Activated naive CD4-positive, alpha-beta T cell treated with anti-CD3 and anti-CD28 coated beads for 36 hours (primary cell): Measurements from ENCODE around the gene MDFIC. TPM values are rescaled to one million over a fixed set of nuclear protein-coding genes. Genes with fewer than 3 reads are reported as not detected.

Source experiments
- CTCF ChIA-PET: fragments of 350-600 bp; sonication (Branson Sonifier 250); formaldehyde crosslinking; loops from one replicate; lab custom pipeline; 2021; ENCODE audit warnings: antibody characterized with exemption; lab: Charles Lee
- DNase-seq: peaks from one replicate; pipeline ENCODE4 v3.0.0-alpha.2; 2020
- H3K27ac Mint-ChIP-seq: one replicate; pipeline ENCODE4 v1.8.0; 2021; ENCODE audit warnings: mild to moderate bottlenecking, mixed read lengths
- H3K27me3 Mint-ChIP-seq: one replicate; pipeline ENCODE4 v1.8.0; 2021; ENCODE audit warnings: low read depth, mixed read lengths
- H3K36me3 Mint-ChIP-seq: one replicate; pipeline ENCODE4 v1.8.0; 2021; ENCODE audit warnings: low read depth, mixed read lengths
- H3K4me1 Mint-ChIP-seq: one replicate; pipeline ENCODE4 v1.8.0; 2021; ENCODE audit warnings: low read depth, mixed read lengths
- H3K4me3 Mint-ChIP-seq: one replicate; pipeline ENCODE4 v1.8.0; 2021; ENCODE audit warnings: mild to moderate bottlenecking, moderate library complexity, mixed read lengths
- H3K9me3 Mint-ChIP-seq: one replicate; pipeline ENCODE4 v1.8.0; 2021; ENCODE audit warnings: mixed read lengths
- intact Hi-C: fragments of 100-400 bp; cut with micrococcal nuclease; formaldehyde crosslinking; loops from one replicate; pipeline ENCODE4 v1.15.1; 2023
- total RNA-seq, 2 experiments: library from RNA; stranded (reverse); gene quantifications; one replicate each; pipeline ENCODE4 v1.2.3, GENCODE V29; 2021

MDFIC gene
- total RNA-seq, 2 experiments from 2014 or later, result 79.4 to 93.1 TPM

DNA sequence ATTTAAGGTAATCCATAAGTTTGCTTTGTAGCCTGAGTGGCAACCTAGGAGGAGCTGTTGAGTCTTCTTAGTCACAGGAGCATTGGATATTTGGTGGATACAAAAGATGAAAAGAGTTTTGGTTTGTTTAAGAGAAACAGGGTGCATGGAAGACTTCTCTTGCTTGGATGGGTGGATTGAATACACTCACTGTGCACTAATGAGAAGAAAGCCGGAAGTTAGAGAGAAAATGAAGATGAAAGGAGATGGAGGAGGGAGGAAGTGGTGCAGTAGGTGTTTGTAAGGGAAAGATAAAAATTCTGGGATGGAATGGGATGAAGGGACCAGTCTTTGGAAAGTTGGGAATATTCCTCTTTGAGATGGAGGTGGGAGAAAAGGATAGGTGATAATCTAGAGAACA, 7.7 kb downstream of the MDFIC start:
- Mint-ChIP-seq H3K9me3 (no peaks in the 10 kb centered on the region), H3K27ac (no peak overlapping the region), H3K36me3 (peaks cover 8% of the 10 kb centered on the region), H3K4me3 (no peak overlapping the region), H3K27me3 (no peaks in the 10 kb centered on the region), H3K4me1 (peaks cover 54% of the 10 kb centered on the region)
- DNase-seq, result no peak
- intact Hi-C loops, result no loop called here
- CTCF ChIA-PET, result interaction anchor here (1.7 kb wide), 1 partner anchor 64 kb away, joined by 4 read pairs; no protein-coding TSS in a partner anchor

GRCh38 chr7:114930107-114930661, 8.3 kb downstream of the MDFIC start:
- Mint-ChIP-seq H3K9me3 (no peaks in the 10 kb centered on the region), H3K27ac (no peak overlapping the region), H3K4me3 (no peak overlapping the region), H3K4me1 (peaks cover 59% of the 10 kb centered on the region), H3K36me3 (peaks cover 8% of the 10 kb centered on the region), H3K27me3 (no peaks in the 10 kb centered on the region)
- no peak for DNase-seq
- CTCF ChIA-PET, result interaction anchor here (1.7 kb wide), 1 partner anchor 65 kb away, joined by 4 read pairs; no protein-coding TSS in a partner anchor
- intact Hi-C loops, result loop anchor here (2.0 to 5.0 kb wide), 5 partner anchors 31 to 848 kb away; no protein-coding TSS in a partner anchor

GRCh38 chr7:114930829-114931655, 9.1 kb downstream of the MDFIC start:
- DNase-seq, result no peak
- CTCF ChIA-PET, result interaction anchor here (0.8 to 1.6 kb wide), 2 partner anchors 16 to 66 kb away, joined by 3 read pairs; no protein-coding TSS in a partner anchor
- no peak overlapping the region for H3K27ac Mint-ChIP-seq

GRCh38 chr7:114931656-114932011, 9.7 kb downstream of the MDFIC start:
- no peak overlapping the region for H3K27ac Mint-ChIP-seq
- peak overlapping the region; percentile 63 for H3K4me3 Mint-ChIP-seq
- H3K9me3 Mint-ChIP-seq, result no peaks in the 10 kb centered on the region
- H3K4me1 Mint-ChIP-seq, result peaks cover 59% of the 10 kb centered on the region
- H3K27me3 Mint-ChIP-seq, result no peaks in the 10 kb centered on the region
- peak; percentile 56 for DNase-seq
- intact Hi-C loops, result loop anchor here (1.0 to 5.0 kb wide), 10 partner anchors 8 to 849 kb away; no protein-coding TSS in a partner anchor
- peaks cover 4% of the 10 kb centered on the region for H3K36me3 Mint-ChIP-seq
- CTCF ChIA-PET, result interaction anchor here (0.8 to 1.6 kb wide), 2 partner anchors 16 to 66 kb away, joined by 3 read pairs; no protein-coding TSS in a partner anchor

More at GRCh38 chr7:114930829-114931655, 9.1 kb downstream of the MDFIC start:
- no peaks in the 10 kb centered on the region for H3K27me3 Mint-ChIP-seq
- H3K9me3 Mint-ChIP-seq, result no peaks in the 10 kb centered on the region
- H3K4me1 Mint-ChIP-seq, result peaks cover 58% of the 10 kb centered on the region
- intact Hi-C loops, result loop anchor here (1.0 to 5.0 kb wide), 10 partner anchors 8 to 849 kb away; no protein-coding TSS in a partner anchor
- peak overlapping the region; percentile 63 for H3K4me3 Mint-ChIP-seq
- H3K36me3 Mint-ChIP-seq, result peaks cover 4% of the 10 kb centered on the region

DNA sequence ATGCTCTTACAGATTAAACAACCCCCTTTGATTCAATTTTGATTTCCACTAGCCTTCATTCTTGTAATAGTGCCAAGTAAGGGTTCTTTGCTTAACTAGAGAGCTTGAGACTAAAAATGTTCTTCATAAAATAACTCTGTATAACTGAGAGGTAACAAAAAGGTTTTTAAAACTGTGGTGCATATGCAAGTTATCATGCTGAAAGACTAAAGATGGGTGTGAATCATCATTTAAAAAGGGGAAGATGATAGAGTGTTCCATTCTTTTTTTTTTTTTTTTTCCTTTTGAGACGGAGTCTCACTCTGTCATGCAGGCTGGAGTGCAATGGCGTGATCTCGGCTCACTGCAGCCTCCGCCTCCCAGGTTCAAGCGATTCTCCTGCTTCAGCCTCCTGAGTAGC, 11.1 kb downstream of the MDFIC start:
- intact Hi-C loops, result loop anchor here (5.0 kb wide), 2 partner anchors 299 to 851 kb away; no protein-coding TSS in a partner anchor
- CTCF ChIA-PET, result interaction anchor here (1.6 kb wide), 1 partner anchor 14 kb away, joined by 3 read pairs; no protein-coding TSS in a partner anchor
- peak overlapping the region; percentile 68 for H3K27ac Mint-ChIP-seq
- peaks cover 61% of the 10 kb centered on the region for H3K4me1 Mint-ChIP-seq
- DNase-seq, result no peak
- H3K9me3 Mint-ChIP-seq, result no peaks in the 10 kb centered on the region
- no peaks in the 10 kb centered on the region for H3K27me3 Mint-ChIP-seq
- H3K4me3 Mint-ChIP-seq, result no peak overlapping the region
- H3K36me3 Mint-ChIP-seq, result peaks cover 7% of the 10 kb centered on the region

DNA sequence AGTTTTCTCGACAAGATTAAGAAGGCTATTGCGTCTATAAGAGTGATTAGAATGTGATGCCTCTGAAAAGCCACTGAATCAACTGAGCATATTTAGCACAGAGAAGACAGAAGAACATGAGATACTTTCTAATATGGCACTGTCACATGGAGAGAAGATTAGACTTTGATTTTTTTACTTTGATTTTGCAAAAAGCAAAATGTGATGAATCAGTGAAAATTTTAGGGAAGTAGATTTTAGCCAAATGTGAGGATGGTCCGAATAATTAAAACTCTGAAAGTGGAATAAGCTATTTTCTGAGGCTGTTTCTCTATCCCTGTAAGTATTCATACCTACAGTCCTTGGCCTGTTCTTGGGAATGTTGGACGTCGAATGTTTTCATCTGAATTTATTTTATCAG, 11.8 kb downstream of the MDFIC start:
- Mint-ChIP-seq H3K27me3 (no peaks in the 10 kb centered on the region), H3K36me3 (peaks cover 7% of the 10 kb centered on the region), H3K27ac (no peak overlapping the region), H3K9me3 (no peaks in the 10 kb centered on the region), H3K4me1 (peaks cover 65% of the 10 kb centered on the region), H3K4me3 (no peak overlapping the region)
- no peak for DNase-seq
- CTCF ChIA-PET, result interaction anchor here (0.8 kb wide), 1 partner anchor 39 kb away, joined by 5 read pairs; no protein-coding TSS in a partner anchor
- intact Hi-C loops, result loop anchor here (1.0 to 5.0 kb wide), 3 partner anchors 21 to 851 kb away; no protein-coding TSS in a partner anchor

GRCh38 chr7:114934086-114934485, 12.2 kb downstream of the MDFIC start:
- no peak for DNase-seq
- Mint-ChIP-seq H3K9me3 (no peaks in the 10 kb centered on the region), H3K27ac (no peak overlapping the region), H3K4me1 (peaks cover 68% of the 10 kb centered on the region), H3K36me3 (peaks cover 7% of the 10 kb centered on the region), H3K27me3 (no peaks in the 10 kb centered on the region), H3K4me3 (no peak overlapping the region)
- intact Hi-C loops, result loop anchor here (1.0 to 5.0 kb wide), 3 partner anchors 20 to 852 kb away; no protein-coding TSS in a partner anchor
- CTCF ChIA-PET, result interaction anchor here (0.8 kb wide), 1 partner anchor 39 kb away, joined by 5 read pairs; no protein-coding TSS in a partner anchor

DNA sequence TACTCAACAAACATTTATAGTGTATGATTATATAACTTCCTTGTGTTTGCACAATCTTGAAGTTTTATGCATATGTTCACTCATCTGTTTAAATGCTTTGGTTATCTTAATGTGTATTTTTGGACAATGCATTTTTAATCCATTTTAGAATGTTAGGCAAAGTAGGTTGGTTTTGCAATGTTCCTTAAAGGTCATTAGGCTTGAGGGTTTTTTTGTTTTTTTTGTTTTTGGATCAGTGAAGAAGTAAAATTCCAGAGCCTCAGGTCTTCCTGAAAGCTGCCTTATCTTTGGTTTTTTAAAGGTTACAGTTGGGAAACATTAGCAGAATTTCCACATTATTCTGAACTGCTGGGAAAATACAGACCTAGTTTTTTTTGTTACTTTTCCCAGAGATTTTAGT, 12.8 kb downstream of the MDFIC start:
- Mint-ChIP-seq H3K36me3 (peaks cover 9% of the 10 kb centered on the region), H3K4me1 (peaks cover 73% of the 10 kb centered on the region), H3K4me3 (no peak overlapping the region), H3K27me3 (no peaks in the 10 kb centered on the region), H3K27ac (no peak overlapping the region), H3K9me3 (no peaks in the 10 kb centered on the region)
- intact Hi-C loops, result loop anchor here (1.0 to 5.0 kb wide), 3 partner anchors 20 to 852 kb away; no protein-coding TSS in a partner anchor
- CTCF ChIA-PET, result no interaction called here
- DNase-seq, result no peak

GRCh38 chr7:114936471-114936870, 14.6 kb downstream of the MDFIC start:
- H3K27me3 Mint-ChIP-seq, result no peaks in the 10 kb centered on the region
- no peak overlapping the region for H3K27ac Mint-ChIP-seq
- H3K4me3 Mint-ChIP-seq, result no peak overlapping the region

GRCh38 chr7:114937446-114937845, 15.6 kb downstream of the MDFIC start:
- Mint-ChIP-seq H3K9me3 (no peaks in the 10 kb centered on the region), H3K27me3 (no peaks in the 10 kb centered on the region), H3K36me3 (peaks cover 25% of the 10 kb centered on the region), H3K4me3 (no peak overlapping the region), H3K27ac (no peak overlapping the region), H3K4me1 (peaks cover 80% of the 10 kb centered on the region)
- CTCF ChIA-PET, result no interaction called here
- DNase-seq, result no peak
- intact Hi-C loops, result no loop called here

More at GRCh38 chr7:114936471-114936870, 14.6 kb downstream of the MDFIC start:
- DNase-seq, result no peak
- CTCF ChIA-PET, result interaction anchor here (0.7 to 1.0 kb wide), 3 partner anchors 19 to 158 kb away, joined by 3 to 9 read pairs (median 4); no protein-coding TSS in a partner anchor
- Mint-ChIP-seq H3K9me3 (no peaks in the 10 kb centered on the region), H3K4me1 (peaks cover 82% of the 10 kb centered on the region), H3K36me3 (peaks cover 18% of the 10 kb centered on the region)
- intact Hi-C loops, result no loop called here

GRCh38 chr7:114938785-114939184, 16.9 kb downstream of the MDFIC start:
- no peak for DNase-seq
- CTCF ChIA-PET, result interaction anchor here (1.4 kb wide), 1 partner anchor 73 kb away, joined by 6 read pairs; no protein-coding TSS in a partner anchor
- no peak overlapping the region for H3K27ac Mint-ChIP-seq
- H3K27me3 Mint-ChIP-seq, result no peaks in the 10 kb centered on the region
- H3K36me3 Mint-ChIP-seq, result peaks cover 32% of the 10 kb centered on the region
- no peaks in the 10 kb centered on the region for H3K9me3 Mint-ChIP-seq
- H3K4me3 Mint-ChIP-seq, result no peak overlapping the region
- peaks cover 77% of the 10 kb centered on the region for H3K4me1 Mint-ChIP-seq
- intact Hi-C loops, result loop anchor here (2.0 kb wide), 1 partner anchor 22 kb away; no protein-coding TSS in a partner anchor
